HG02759 (cell line): ENCODE measurements around the gene C4A.
A peak's percentile ranks its signal among the peaks of the same experiment; 100 is the strongest.
"Not testable (repeated sequence)": the region's sequence is repeated elsewhere in the genome, so short reads cannot be mapped to it uniquely, and the experiment has no call there.

Source experiments
- ATAC-seq: cut with Tn5 transposase; IDR thresholded peaks from one replicate; pipeline ENCODE4 v1.9.1; 2021; ENCODE audit warnings: mild to moderate bottlenecking, moderate library complexity; ENCODE audit not compliant: unreplicated experiment

C4A gene

GRCh38 chr6:31958741-31959739, 22.8 kb upstream of the C4A start, which contains the start of the genes NELFE and SKIC2:
TSS of gene NELFE (minus strand) at chr6:31958971. CDS start at chr6:31958446, 525 bp downstream.
TSS of gene SKIC2 (plus strand) at chr6:31959175. CDS start at chr6:31959193, 18 bp downstream.
- ATAC-seq, result peak; percentile 97

GRCh38 chr6:31961616-31962015, 20.2 kb upstream of the C4A start:
- no peak for ATAC-seq

GRCh38 chr6:31963921-31964320, 17.9 kb upstream of the C4A start:
- ATAC-seq, result no peak

- no peak for ATAC-seq
These were observed 16.2 kb upstream of the C4A start for GRCh38 chr6:31965700-31966099.

GRCh38 chr6:31966506-31966905, 15.4 kb upstream of the C4A start:
- no peak for ATAC-seq

GRCh38 chr6:31966997-31967925, 14.6 kb upstream of the C4A start:
- no peak for ATAC-seq

GRCh38 chr6:31967926-31968320, 13.9 kb upstream of the C4A start:
- no peak for ATAC-seq

- no peak for ATAC-seq
These were observed 13.5 kb upstream of the C4A start for GRCh38 chr6:31968326-31968725.

- ATAC-seq, result no peak
These were observed 12.8 kb upstream of the C4A start for GRCh38 chr6:31968791-31969711.

GRCh38 chr6:31969712-31970603, 11.9 kb upstream of the C4A start:
- no peak for ATAC-seq

GRCh38 chr6:31970604-31971271, 11.1 kb upstream of the C4A start:
- no peak for ATAC-seq

GRCh38 chr6:31971279-31971992, 10.4 kb upstream of the C4A start:
- no peak for ATAC-seq

- ATAC-seq, result peak; percentile 89
These were observed 9.7 kb upstream of the C4A start, which contains the start of gene DXO for GRCh38 chr6:31971993-31972708. TSS of gene DXO (minus strand) at chr6:31972138. CDS start at chr6:31971675, 463 bp downstream.

- peak; percentile 2 for ATAC-seq
These were observed 9.0 kb upstream of the C4A start for GRCh38 chr6:31972709-31973350.

GRCh38 chr6:31976065-31976464, 5.8 kb upstream of the C4A start:
- not testable (repeated sequence) for ATAC-seq

- ATAC-seq, result no peak
These were observed 3.9 kb upstream of the C4A start for GRCh38 chr6:31977816-31978431.
